ENCODE data around the gene CBX5.
"Not testable (repeated sequence)": the region's sequence is repeated elsewhere in the genome, so short reads cannot be mapped to it uniquely, and the experiment has no call there.

The CBX5 gene

GRCh38 chr12:54294152-54294952, 14.4 kb upstream of the CBX5 start:
- DNase-seq (ENCODE audit: low read depth) = peak; percentile 38

GRCh38 chr12:54292931-54293241, 13.0 kb upstream of the CBX5 start:
- no peak for DNase-seq (ENCODE audit: low read depth)

DNA sequence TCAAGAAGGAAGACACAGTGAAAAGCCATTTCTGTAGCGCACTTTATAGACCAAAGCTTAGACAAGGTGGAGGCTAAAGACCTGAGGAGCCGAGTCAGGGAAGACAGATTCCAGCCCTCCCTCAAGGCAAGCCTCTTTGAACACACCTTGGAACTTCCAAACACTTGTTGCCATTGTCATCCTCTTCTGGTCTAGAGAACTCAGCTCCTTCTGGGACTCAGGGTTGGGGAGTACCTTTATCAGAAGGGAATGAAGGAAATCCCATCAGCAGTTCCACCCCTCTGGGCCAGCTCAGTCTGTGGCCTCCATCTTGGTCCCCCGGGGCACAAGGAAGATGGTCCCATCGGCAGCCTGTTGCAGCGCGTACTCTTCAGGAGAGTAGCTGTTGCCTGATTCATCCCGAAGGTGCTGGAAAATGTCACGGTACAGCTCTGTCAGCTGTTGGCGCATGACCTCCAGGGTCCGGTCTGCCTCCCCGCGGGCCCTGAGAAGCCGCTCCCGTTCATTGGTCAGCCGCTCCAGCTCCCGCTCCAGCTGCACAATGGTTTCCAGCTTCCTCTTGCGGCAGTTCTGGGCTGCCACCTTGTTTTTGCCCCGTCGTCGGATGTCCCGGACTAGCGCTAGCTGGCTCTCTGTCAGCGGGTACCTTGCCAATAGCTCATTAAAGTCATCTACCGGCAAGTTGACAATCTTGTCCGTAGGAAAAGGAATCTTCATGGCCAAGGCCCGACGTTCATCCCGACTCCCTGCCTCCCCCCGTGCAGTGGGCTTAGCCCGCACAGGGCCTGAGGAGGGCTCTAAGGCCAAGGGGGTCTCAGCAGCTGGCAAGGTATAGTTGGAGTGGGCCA, 12.4 kb upstream of the CBX5 start:
- DNase-seq (ENCODE audit: low read depth) = no peak

DNA sequence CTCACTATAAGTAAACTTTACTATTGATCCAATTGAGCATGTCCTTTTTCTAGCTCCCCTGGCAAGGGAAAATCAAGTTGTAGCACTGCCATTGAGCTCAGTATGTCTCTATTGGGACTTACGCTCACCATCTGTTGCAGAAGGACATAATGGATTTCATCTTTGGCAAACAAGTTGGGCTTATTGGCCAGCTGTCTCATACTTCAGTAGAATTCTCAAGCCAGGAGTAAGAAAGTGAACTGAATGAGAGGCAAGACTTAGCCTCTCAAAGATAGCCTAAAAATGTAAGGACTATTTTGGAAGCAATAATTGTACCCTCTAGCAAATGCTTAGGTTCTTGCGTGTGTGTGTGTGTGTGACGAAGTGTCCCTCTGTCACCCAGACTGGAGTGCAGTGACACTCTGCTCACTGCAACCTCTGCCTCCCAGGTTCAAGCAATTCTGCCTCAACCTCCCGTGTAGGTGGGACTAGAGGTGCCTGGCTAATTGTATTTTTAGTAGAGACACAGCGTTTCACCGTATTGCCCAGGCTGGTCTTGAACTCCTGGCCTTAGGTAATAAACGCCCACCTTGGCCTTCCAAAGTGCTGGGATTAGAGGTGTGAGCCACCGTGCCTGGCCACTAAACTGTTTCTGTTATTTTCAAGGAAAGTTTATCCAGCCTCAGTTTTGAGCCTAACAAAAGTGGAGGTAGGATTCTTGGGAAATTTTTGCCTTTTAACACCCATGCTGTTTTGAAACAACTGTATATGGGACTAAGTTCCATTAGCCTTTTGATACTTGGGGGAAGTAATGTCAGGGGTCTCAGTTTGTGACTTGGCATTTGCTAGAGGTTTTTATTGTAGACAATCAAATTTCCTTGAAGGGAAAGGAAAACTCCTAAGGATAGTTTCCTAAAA, 7.6 kb upstream of the CBX5 start:
- no peak for DNase-seq (ENCODE audit: low read depth)

DNA sequence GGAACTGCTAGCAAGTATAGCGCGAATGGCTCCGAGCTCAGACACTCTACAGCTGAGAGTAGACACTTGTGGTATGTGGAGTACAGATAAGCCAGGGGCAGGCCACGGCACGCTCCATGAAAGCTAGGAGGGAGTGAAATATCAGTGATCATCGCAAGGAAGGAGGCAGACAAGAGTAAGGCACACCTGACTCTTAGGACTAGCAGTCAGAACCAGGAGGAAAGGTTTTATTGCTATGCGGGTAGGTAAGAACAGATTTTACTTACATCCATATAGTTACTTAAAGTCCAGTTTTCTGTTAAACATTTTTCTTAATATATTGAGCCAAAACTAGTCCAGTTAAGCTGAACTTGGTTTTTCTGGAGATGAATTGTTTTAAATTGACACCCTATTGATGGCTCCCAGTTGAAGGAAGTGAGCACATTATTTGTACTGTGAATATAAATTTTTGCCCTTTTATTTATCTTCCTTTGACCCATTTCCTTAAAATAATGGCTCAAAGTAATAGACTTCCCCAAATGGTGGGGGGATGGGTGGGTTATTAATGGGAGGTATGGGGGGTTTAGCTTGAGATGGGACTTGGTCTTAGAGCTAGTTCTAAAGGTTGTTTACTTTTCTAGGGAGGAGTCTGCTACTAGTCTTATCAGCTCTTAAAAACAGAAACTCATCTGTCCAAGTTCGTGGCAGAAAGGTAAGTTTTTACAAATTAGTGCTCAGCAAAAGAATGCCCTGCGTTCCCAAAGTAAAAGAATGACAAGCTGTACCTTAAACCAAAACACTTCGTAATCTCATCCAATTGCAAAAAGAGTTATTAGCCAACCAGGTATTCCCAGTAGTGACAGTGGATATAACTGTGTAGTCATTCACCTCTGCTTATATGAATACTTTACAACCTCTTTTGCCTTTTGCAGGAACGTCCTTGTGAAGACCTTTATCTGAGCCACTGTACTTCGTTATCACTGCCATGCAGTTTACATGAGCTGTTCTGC, 6.4 kb upstream of the CBX5 start:
- DNase-seq (ENCODE audit: low read depth) = peak; percentile 60

- no peak for DNase-seq (ENCODE audit: low read depth)
Measured at GRCh38 chr12:54285150-54286041, 5.5 kb upstream of the CBX5 start.

DNA sequence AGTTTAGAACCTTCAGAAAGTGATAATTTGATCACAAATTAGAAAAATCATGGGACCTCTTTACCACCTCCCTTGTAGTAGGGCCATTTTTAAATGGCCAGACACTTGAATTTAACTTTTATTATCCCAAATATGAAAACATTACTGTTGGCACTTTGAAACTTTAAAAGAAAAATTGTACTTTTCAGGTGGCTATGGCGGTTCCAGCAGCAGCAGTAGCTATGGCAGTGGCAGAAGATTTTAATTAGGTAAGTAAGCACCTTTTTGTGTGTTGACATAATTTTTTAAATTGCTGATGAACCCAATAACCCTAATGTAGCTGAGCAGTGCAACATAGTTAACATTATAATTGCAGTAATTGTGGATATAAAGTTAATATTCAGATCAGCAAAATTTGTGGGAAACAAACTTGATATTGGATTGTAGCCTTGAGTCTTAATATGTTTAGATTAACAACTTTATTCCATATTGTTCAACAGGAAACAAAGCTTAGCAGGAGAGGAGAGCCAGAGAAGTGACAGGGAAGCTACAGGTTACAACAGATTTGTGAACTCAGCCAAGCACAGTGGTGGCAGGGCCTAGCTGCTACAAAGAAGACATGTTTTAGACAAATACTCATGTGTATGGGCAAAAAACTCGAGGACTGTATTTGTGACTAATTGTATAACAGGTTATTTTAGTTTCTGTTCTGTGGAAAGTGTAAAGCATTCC, 4.3 kb upstream of the CBX5 start:
- not testable (repeated sequence) for DNase-seq (ENCODE audit: low read depth)

DNA sequence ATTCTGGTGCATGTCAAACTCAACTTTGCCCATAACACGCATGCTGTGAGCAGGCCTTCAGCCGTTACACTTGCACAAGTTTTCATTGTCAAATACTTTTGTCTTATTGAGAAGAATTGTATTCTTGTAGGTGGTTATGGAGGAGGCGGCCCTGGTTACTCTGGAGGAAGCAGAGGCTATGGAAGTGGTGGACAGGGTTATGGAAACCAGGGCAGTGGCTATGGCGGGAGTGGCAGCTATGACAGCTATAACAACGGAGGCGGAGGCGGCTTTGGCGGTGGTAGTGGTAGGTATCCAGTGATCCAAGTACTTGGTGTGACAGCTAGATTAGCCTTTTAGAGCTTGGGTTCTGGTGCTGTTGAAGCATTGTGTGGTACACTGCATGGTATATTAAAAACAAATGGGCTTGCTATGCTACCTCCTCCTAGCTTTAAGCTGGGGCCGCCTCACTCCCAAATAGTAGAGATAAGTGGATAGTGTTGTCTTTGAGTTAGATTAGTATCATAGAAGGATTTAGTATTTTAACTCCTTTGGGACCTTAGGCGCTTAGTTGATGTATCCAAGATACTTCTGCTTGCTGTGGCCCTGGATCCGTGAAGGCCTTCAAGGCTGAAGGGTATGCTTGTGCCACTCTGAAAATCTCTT, 3.1 kb upstream of the CBX5 start:
- no peak for DNase-seq (ENCODE audit: low read depth)

DNA sequence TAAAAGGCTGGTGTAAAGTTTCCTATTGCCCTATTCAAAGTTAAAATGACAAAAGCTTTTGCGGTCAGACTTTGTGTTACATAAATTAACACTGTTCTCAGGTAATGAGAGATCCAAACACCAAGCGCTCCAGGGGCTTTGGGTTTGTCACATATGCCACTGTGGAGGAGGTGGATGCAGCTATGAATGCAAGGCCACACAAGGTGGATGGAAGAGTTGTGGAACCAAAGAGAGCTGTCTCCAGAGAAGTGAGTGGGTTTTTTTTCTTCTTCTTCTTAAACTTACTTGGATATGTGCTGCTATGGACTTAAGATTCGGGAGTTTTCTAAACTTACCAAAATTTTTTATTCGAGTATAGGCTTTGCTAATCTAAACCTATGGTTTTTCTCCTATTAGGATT, 1.8 kb upstream of the CBX5 start:
- DNase-seq (ENCODE audit: low read depth) = not testable (repeated sequence)

- DNase-seq (ENCODE audit: low read depth) = not testable (repeated sequence)
Measured at GRCh38 chr12:54281261-54281638, 1.3 kb upstream of the CBX5 start.

- DNase-seq (ENCODE audit: low read depth) = peak; percentile 100
Measured at GRCh38 chr12:54280468-54281260, 742 bp upstream of the CBX5 start, which contains the start of gene HNRNPA1. TSS of gene HNRNPA1 (plus strand) at chr12:54280726. CDS start at chr12:54280808, 82 bp downstream.

- no peak for DNase-seq (ENCODE audit: low read depth)
Measured at GRCh38 chr12:54279227-54279631, 693 bp downstream of the CBX5 start.

- no peak for DNase-seq (ENCODE audit: low read depth)
Measured at GRCh38 chr12:54277823-54278276, 2.1 kb downstream of the CBX5 start.

GRCh38 chr12:54276368-54276767, 3.6 kb downstream of the CBX5 start:
- DNase-seq (ENCODE audit: low read depth) = no peak

DNA sequence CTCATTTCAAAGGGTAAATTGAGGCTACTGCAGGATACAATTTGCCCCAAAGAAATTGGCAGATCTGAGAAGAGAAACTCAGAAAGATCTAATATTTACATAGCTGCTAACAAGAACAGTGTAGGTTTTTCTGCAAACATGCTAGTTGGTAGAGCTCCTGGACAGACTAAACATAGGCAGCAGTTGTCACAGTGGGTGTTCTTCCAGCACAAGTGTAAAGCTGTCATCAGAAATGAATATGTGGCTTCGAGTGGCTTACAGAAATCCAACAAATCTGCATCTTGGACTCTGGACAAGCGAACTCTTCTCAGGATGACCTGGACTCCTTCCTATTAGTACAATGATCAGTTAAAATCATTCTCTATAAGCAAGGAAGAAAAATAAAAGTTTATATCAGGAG, 5.9 kb downstream of the CBX5 start:
- DNase-seq (ENCODE audit: low read depth) = no peak

DNA sequence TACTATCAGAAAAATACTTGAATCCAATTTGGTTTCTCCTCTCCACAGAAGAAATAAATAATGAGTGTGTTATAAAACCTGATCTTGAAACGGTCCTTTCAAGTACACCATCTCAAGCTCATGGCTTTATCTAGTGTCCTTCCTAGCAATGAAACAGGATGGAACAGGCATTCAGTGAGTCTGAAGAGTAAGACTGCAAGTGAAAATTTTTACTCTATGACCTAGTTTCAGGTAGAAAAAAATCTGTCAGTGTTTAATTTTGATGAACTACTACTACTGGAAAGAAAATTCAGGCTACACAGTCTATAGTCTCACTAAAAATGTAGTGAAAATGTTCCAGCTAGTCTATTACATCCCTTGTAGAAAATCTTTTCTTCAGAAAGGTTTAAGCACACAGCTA, 7.7 kb downstream of the CBX5 start:
- DNase-seq (ENCODE audit: low read depth) = no peak

DNA sequence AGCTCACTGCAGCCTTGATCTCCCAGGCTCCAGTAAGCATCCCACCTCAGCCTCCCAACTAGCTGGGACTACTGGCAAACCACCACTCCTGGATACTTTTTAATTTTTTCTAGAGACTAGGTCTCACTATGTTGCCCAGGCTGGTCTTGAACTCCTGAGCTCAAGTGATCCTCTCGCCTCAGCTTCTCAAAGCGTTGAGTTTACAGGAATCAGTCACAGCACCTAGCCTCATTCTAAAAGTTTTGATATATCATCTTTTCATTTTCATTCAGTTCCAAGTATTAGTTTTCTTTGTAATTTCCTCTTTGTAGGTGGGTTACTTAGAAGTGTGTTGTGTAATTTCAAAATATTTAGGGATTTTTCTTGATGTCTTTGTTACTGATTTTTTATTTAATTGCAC, 9.6 kb downstream of the CBX5 start:
- no peak for DNase-seq (ENCODE audit: low read depth)

DNA sequence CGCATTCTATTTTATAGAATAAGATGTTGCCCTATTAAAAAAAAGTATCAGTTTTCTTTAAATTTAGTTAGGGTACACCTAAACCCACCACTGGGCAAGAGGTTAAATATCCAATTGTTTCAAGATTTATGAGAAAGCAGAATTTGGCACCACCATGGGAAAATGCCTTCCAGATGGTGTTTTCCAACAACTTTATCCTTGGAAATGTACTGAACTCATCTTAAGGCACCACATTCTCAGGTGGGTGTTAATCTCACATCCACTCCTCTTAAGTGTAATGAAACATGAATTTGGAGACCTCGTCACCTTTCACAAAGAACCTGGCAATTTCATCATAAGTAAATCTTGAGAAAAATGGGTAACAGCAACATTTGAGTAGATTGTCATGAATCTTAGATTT, 13.1 kb downstream of the CBX5 start:
- no peak for DNase-seq (ENCODE audit: low read depth)

All from amniotic epithelial cell (primary cell).